ENCODE measurements around the gene NEK10. TPM values are rescaled to one million over a fixed set of nuclear protein-coding genes. Genes with fewer than 3 reads are reported as not detected.

The NEK10 gene
- total RNA-seq, 1 donor from 2014 or later, result 3.3 TPM

GRCh38 chr3:27281671-27282150 lies 87.5 kb downstream of the NEK10 start:
- H3K36me3 Mint-ChIP-seq (ENCODE audit: insufficient read depth), result no peaks in the 10 kb centered on the region

GRCh38 chr3:27279123-27279522 lies 90.1 kb downstream of the NEK10 start:
- no peak overlapping the region for H3K4me3 Mint-ChIP-seq (ENCODE audit: low read depth)
- no peak for DNase-seq (ENCODE audit: low spot score, unreplicated experiment)

More at GRCh38 chr3:27281671-27282150, 87.5 kb downstream of the NEK10 start:
- peaks cover 7% of the 10 kb centered on the region for H3K4me1 Mint-ChIP-seq (ENCODE audit: low read depth)
- no peak for DNase-seq (ENCODE audit: low spot score, unreplicated experiment)
- no peak overlapping the region for H3K27ac Mint-ChIP-seq
- no peak overlapping the region for H3K4me3 Mint-ChIP-seq (ENCODE audit: low read depth)
- peaks cover 8% of the 10 kb centered on the region for H3K9me3 Mint-ChIP-seq (ENCODE audit: low read depth)
- no peaks in the 10 kb centered on the region for H3K27me3 Mint-ChIP-seq
- TF ChIP-seq CTCF (IDR thresholded peaks at IDR 0.05; ENCODE audit: unreplicated experiment), result no peak

GRCh38 chr3:27278383-27279055 lies 90.7 kb downstream of the NEK10 start:
- Mint-ChIP-seq H3K4me1 (ENCODE audit: low read depth) (peaks cover 7% of the 10 kb centered on the region), H3K27ac (no peak overlapping the region), H3K36me3 (ENCODE audit: insufficient read depth) (no peaks in the 10 kb centered on the region), H3K9me3 (ENCODE audit: low read depth) (peaks cover 8% of the 10 kb centered on the region), H3K4me3 (ENCODE audit: low read depth) (no peak overlapping the region), H3K27me3 (no peaks in the 10 kb centered on the region)
- no peak for DNase-seq (ENCODE audit: low spot score, unreplicated experiment)
- TF ChIP-seq CTCF (IDR thresholded peaks at IDR 0.05; ENCODE audit: unreplicated experiment), result no peak

More at GRCh38 chr3:27279123-27279522, 90.1 kb downstream of the NEK10 start:
- no peaks in the 10 kb centered on the region for H3K27me3 Mint-ChIP-seq
- peaks cover 7% of the 10 kb centered on the region for H3K4me1 Mint-ChIP-seq (ENCODE audit: low read depth)
- no peaks in the 10 kb centered on the region for H3K36me3 Mint-ChIP-seq (ENCODE audit: insufficient read depth)
- peaks cover 8% of the 10 kb centered on the region for H3K9me3 Mint-ChIP-seq (ENCODE audit: low read depth)
- no peak overlapping the region for H3K27ac Mint-ChIP-seq
- peak; percentile 58 for TF ChIP-seq CTCF (IDR thresholded peaks at IDR 0.05; ENCODE audit: unreplicated experiment)

GRCh38 chr3:27275441-27275990 lies 93.7 kb downstream of the NEK10 start:
- Mint-ChIP-seq H3K27me3 (no peaks in the 10 kb centered on the region), H3K4me1 (ENCODE audit: low read depth) (peaks cover 4% of the 10 kb centered on the region), H3K36me3 (ENCODE audit: insufficient read depth) (no peaks in the 10 kb centered on the region), H3K4me3 (ENCODE audit: low read depth) (no peak overlapping the region), H3K27ac (no peak overlapping the region), H3K9me3 (ENCODE audit: low read depth) (no peaks in the 10 kb centered on the region)
- no peak for DNase-seq (ENCODE audit: low spot score, unreplicated experiment)
- no peak for TF ChIP-seq CTCF (IDR thresholded peaks at IDR 0.05; ENCODE audit: unreplicated experiment)

- TF ChIP-seq CTCF (IDR thresholded peaks at IDR 0.05; ENCODE audit: unreplicated experiment), result no peak
- Mint-ChIP-seq H3K9me3 (ENCODE audit: low read depth) (peaks cover 8% of the 10 kb centered on the region), H3K27me3 (no peaks in the 10 kb centered on the region), H3K27ac (no peak overlapping the region), H3K4me1 (ENCODE audit: low read depth) (no peaks in the 10 kb centered on the region), H3K36me3 (ENCODE audit: insufficient read depth) (no peaks in the 10 kb centered on the region), H3K4me3 (ENCODE audit: low read depth) (no peak overlapping the region)
- no peak for DNase-seq (ENCODE audit: low spot score, unreplicated experiment)
Observed at GRCh38 chr3:27271890-27272289, 97.3 kb downstream of the NEK10 start.

Data from progenitor cell of endocrine pancreas (in vitro differentiated cells).